GM12801 (cell line): ENCODE results near the gene GATD1.

Source experiments
- CTCF ChIP-seq: IDR thresholded peaks from one replicate; pipeline ENCODE4 v1.5.1; 2011; ENCODE audit warnings: control low read depth; ENCODE audit not compliant: insufficient read length; ENCODE audit errors: extremely low read depth

Gene GATD1, protein sequence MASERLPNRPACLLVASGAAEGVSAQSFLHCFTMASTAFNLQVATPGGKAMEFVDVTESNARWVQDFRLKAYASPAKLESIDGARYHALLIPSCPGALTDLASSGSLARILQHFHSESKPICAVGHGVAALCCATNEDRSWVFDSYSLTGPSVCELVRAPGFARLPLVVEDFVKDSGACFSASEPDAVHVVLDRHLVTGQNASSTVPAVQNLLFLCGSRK

DNA sequence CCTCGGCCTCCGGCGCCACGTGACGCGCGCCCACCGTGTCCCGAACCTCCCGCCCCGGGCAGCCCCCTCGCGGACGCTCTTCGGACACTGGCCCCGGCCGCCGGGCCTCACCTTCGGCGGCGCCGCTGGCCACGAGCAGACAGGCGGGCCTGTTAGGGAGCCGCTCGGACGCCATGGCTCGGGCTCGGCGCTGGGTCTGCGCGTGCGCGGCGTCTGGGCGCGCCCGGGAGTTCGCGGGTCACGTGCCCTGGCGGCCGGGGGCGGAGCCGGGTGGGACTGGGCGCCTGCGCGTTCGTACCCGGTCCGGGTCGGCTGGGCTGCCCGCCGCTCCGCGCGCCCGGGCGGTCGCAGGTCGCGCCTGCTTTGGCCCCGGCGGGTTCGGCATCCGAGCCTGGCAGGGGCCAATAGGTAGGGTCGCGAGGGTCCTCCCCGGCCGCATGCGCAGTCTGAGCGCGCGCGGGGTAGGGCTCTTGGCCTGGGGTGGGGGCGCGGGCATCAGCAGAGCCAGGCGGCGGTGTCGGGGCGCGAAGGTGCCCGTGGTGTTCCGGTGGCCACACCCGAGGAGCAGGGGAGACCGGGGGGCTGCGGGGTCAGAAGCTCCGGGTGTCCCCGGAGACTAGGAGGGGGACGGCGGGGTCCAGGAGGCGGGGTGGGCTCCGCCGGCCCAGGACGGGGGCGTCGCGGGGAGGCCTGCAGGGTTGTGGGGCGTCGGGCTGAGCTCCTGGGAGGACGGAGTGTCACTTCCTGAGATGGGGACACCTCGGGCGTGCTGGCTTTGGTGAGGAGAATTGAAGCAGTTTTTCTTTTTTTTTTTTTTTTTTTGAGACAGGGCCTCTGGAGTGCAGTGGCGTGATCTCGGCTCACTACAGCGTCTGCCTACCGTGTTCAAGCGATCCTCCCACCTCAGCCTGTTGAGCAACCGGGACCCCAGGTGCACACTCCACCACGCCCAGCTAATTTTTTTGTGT, at the start of gene GATD1:
Gene GATD1, minus strand, starts transcription at position 200 of the 968 bp plus-strand sequence. Its CDS starts 25 bp downstream, at position 175.
- TF ChIP-seq CTCF, result no peak

GRCh38 chr11:826836-827145, 49.5 kb upstream of the GATD1 start:
- TF ChIP-seq CTCF, result no peak

GRCh38 chr11:826227-826621, 48.9 kb upstream of the GATD1 start:
- no peak for TF ChIP-seq CTCF

DNA sequence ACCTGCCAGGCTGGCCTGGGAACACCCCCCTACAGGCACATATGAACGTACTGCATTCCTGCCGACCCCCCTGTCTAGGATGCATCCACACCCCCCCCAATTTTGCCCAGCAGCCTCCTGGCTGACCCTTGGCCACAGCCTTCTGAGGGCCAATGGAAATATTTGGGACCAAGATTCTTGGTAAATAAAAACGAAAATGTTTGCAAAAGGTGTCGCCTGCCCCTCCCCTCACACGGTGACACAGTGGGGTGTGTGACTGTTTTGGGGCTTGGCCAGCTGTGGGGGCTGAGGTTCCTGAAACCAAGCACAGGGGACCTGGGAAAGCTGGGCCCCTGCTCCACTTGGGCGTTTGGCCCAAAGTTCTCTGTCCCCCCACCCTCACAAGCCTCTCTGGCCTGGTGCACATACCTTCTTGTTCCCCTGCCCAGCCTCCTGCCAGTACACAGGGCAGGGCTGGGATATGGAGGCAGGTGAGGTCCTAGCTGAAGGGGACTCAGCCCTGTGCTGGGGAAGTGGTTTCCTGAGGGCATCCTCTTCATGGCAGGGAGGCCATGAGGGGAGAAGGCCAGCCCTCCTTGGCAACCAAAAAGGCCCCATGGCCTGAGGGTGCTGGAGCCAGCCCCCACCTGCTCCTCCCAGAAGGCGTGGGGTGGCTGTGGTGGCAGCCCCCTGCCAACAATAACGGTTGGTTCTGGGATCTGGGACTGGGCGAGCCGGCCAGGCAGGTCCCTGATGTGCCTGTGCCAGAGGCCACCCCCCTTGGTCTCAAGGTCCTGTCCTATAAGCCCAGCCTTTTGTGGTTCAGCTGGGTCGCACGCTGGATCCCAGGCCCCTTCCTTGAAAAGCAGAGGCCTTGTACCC, 48.3 kb upstream of the GATD1 start:
- no peak for TF ChIP-seq CTCF

DNA sequence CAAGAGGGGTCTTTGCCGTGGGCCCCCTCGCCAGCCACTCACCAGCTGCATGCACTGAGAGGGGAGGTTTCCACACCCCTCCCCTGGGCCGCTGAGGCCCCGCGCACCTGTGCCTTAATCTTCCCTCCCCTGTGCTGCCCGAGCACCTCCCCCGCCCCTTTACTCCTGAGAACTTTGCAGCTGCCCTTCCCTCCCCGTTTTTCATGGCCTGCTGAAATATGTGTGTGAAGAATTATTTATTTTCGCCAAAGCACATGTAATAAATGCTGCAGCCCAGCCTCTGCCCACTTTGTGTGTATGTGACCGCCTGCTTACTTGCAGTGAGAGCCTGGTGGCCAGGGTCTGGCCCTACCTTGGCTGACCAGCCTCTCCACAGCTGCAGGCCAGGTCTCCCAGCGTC, 47.7 kb upstream of the GATD1 start:
- TF ChIP-seq CTCF, result no peak

GRCh38 chr11:824292-824880, 47.1 kb upstream of the GATD1 start:
- TF ChIP-seq CTCF, result no peak
